NCI-H1092 (cell line): ENCODE measurements around the gene KDSR.

Experiments
- DNase-seq: peaks from one replicate; lab custom pipeline; 2025; lab: John Stamatoyannopoulos, UW

Gene KDSR, protein sequence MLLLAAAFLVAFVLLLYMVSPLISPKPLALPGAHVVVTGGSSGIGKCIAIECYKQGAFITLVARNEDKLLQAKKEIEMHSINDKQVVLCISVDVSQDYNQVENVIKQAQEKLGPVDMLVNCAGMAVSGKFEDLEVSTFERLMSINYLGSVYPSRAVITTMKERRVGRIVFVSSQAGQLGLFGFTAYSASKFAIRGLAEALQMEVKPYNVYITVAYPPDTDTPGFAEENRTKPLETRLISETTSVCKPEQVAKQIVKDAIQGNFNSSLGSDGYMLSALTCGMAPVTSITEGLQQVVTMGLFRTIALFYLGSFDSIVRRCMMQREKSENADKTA

DNA sequence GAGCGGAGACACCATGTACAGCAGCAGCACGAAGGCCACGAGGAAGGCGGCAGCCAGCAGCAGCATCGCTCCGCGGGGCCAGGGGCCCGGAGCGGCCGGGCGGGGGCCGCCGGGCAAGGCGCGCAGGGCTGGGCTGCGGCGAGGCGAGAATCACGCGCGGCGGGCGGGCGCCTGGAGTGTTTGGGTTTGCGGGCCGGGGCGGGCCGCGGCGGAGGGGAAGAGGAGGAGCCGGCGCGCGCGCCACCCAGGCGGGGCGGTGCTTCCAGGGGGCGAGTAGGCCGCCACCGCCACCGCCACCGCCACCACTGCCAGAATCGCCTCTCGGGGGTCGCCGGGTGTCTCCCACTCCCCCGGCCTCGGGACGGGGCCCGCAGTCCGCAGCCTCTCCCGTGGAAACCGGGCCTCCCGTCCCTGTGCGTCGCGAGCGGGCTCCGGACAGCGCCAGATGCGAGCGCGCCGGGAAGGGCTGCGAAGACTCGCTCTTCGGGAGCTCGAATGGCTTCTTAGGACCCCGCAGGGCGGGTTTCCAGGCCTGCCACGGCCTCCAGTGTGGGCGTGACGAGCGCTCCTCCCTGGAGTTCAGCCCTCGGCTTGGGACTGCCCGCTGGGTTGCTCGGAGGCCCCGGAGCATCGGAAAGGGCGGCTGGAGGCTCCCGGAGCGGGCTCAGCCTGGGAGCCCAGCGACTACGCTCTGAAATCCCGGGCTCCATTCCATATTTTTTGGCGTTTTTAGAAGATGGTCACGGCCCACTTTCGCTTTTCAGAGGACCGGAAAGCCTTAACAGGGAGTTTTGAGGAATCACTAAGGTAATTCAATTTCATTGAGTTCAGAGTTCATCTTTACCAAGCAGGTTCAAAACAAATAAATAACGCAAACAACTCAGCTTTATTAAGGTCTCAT lies at the start of gene KDSR:
Gene KDSR (minus strand): TSS at position 154 of the 901 bp plus-strand sequence. CDS start 88 bp downstream, at position 66.
- peak; percentile 99 for DNase-seq

DNA sequence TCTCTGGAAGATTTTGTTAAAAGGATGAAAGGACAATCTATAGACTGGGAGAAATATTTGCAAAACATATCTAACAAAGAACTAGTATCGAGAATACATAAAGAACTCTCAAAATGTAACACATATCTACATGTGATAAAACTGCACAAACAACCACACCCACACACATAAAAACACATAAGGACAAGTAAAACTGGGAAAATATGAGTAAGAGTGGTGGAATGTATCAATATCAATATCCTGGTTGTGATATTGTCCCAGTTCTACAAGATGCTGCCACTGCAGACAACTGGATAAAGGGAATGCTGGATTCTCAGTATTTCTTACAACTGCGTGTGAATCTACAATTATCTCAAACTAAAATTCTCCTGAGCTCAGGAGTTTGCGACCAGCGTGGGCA lies 45.9 kb upstream of the KDSR start:
- no peak for DNase-seq

DNA sequence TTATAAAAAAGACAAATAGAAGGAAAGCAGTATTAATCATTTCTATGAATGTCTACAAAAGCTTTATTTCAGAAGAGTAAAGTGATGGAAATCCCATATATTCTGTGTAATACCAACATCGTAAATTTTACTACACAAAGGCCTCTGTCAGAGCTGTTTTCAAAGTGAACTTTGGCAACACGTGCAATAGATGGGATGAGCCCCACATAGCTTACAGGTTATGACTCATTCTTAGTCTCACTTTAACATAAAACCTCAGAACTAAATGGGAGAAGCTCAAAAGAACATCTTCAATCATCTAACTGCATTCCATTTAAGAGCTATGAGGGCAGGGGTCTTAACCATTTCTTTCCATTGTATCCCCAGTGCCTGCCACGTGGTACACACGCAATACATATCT lies 43.8 kb upstream of the KDSR start:
- DNase-seq: no peak

DNA sequence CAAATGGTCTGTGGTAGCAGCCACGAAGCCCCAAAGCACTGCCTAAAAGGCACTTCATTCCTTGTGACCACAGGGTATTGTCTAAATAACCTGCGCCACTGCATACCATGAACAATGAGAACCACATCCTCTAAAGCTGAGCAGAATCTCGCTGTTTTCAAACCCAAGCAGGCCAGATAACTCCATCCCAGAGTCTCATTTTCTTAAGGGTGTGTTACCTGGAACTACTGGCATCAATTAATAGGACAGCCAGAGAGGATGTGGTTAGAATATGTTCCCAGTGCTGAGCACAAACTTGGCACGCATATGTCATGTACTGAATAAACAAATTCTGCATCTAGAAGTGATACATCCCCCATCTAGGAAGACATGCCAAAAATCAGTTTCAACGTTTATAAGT lies 42.3 kb upstream of the KDSR start:
- no peak for DNase-seq

DNA sequence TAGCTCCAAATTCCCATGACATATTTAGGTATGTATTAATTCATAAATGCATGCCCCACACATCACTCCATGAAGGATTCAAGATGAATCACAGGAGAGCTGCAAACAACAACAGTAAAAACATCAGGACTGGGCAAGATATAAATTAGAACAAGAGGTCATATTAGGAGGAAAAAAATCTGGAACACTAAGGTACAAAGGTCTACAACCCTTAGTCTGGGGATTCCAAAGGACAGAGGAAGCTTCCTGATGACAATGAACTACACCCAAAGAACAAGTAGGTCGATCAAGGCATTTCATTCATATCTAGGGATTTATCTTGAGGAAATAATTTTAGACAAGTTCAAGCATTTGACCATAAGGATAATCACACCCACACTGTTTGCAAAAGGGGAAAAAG lies 40.7 kb upstream of the KDSR start:
- no peak for DNase-seq

DNA sequence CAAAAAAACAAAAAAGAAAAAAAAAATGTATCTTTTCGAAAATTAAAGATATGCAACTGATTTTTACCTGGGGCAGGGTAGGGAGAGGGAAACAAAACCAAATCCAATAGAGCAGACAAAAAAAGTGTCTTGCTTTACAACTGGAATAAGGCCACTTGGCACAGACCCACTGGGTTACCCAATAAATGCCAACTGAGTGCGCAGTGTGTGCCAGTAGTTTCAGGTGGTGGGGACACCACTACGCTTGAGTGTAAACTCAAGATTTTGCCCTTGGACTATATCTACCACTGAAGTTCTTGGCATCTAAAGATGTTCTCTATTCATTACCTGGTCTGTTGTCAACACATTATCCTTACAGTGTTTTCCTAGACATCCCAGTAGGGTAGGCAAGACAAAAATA lies 39.0 kb upstream of the KDSR start:
- no peak for DNase-seq

DNA sequence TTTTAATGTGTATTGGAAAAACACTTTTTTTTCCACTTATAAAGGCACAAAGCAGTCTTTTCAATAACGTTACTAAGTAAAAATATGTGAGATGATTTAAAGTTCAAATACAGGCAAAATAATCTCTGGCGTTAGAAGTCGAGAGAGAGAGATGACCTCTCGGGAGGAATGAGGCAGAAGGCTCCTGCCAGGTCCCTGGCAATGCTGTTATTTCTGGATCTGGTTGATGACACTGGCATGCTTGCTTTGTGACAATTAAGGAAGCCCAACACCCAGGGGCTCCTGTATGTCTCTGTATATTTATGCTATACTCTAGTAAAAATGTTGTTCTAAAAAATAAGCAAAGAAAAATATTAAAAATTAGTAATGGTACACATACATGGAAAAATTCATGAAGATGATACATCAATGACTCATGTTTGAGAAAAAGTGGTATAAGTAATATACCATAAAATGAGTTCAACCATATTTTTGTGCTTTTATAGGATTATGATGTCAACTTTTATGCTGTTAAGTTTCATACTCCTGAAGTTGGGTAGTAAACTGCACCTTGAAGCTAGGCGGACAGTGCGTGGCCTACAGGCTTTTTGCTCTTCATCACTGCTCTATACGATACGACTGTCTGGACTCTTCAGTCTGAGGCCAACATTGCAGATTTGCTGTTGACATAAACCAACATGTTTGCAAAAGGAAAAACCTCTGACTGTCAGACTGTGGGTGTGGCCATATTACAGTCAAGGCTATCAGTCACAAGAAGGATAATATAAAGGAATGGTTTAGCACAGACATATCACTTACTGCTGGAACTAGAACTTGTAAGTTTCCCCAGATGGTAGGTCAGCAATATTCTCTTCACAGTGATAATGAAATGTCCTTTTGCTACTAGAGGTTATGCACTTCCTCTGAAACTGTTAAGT lies 35.5 kb upstream of the KDSR start:
- no peak for DNase-seq

DNA sequence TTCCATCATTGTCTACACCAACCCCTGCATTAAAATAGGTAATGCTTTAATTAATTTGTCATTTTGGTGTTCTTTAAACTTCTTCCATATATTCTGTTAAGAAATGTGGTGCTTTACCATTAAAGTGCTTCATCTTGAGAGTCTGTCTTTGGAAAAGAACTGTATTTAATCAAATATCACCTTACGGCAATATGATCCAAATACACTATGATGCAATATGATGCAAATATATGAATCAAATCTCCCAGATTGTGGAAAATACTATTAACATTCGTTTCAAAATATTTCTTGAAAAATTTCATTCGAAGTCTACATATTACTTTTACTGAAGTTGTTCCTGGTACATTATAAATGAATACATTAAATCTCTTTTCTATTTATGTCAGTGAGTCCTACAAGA lies 32.3 kb upstream of the KDSR start:
- DNase-seq: no peak

DNA sequence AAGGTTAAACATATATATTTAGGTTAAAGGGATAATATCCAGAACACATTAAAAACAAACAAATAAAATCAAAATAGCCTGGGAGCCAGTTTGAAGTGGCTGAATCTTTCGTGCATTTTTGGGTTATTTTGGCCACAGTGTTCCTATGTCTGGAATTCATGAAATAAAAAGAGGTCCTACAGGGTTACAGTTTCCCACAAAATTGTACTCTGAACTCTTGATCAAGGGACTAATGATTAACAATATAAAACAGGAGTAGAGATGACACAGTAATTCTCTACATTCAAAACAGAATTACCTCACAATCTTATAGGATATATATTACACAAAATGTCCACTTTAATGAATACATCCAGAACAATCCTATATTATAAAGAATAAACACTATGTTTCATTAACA lies 30.3 kb upstream of the KDSR start:
- no peak for DNase-seq

DNA sequence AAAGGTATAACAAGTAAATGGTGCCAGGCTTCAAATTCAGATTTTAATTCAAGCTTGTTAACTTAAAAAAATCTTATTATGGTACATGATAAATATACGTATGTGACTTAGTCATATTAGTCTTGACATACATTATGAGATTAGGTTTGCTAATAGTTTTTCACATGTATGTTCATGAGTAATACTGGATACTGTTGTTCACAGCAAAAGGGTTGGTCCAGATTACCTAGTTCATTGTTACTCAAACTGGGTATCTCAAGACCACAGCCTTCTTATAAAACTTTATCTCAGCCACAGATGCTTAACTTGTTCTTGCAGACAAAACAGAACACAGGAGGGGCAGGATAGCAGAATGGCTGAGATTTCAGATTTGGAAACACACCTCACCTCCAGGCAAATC lies 28.5 kb upstream of the KDSR start:
- DNase-seq: no peak

DNA sequence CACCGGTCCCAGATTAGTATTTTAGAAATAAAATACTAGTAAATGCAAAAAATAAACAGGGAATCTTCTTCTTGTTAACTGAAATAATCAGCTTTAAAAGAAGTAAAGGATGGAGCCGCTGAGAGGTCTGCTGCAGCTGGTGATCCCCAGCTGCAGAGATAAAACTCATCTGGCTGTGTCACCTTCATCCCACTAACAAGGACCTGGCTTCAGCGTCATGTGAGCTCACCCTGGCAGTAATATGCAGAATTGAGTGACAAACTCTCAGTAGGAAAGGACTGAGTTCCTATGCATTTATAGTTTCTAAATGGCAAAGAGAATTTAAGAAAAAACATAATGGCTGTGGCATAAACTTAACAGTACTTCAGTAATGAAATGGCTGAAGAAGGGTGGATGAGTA lies 27.9 kb upstream of the KDSR start:
- no peak for DNase-seq

DNA sequence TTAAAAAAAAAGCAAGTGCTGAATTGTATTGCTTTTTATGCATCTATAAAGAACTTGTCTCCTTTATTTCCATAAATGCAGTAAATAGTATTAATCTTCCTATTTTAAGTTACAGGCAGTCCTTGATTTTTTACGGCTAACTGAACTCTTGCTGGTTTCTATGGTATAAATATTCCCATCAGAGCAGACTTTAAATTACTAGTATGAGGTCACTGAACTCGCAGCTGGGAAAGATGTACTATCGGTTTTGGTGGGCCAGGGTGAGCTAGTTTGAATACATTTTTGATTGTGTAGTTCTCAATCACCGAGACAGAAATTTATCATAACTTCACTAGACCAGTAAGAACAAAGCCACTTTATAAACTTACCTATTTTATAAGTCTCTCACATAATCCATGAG lies 20.9 kb upstream of the KDSR start:
- DNase-seq: no peak

DNA sequence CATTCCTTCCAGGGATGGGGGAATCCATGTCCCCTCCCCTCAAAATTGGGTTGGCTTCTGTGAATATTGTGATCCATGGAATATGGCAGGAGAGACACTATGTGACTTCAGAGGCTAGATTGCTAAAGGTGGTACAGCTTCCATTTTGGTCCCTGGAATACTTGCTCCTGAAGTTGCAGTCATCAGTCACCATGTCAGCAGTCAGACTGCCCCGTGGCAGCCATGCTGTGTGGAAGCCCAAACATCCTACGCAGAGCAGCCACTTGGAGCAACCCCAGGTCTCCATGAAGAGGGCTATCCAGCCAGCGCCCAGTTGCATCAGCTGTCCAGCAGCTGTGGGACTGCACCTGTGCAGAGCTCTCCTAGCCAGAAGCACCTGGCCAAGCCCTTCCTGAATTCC lies 15.8 kb upstream of the KDSR start:
- no peak for DNase-seq

DNA sequence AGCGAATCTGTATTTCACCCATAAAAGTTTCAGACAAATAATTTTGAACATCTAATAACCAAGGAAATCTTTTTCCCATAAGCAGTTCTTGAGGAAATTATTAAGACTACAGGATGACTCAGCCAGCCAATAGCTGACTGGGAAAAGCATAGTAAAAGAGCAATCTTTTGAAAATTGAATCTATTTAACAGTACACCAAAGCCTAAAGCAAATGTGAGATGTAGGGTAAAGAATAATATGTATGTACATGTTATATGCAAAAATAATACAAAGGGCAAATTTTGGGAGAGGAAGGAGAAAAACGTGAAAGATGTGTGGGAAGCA lies 12.6 kb upstream of the KDSR start:
- DNase-seq: no peak

DNA sequence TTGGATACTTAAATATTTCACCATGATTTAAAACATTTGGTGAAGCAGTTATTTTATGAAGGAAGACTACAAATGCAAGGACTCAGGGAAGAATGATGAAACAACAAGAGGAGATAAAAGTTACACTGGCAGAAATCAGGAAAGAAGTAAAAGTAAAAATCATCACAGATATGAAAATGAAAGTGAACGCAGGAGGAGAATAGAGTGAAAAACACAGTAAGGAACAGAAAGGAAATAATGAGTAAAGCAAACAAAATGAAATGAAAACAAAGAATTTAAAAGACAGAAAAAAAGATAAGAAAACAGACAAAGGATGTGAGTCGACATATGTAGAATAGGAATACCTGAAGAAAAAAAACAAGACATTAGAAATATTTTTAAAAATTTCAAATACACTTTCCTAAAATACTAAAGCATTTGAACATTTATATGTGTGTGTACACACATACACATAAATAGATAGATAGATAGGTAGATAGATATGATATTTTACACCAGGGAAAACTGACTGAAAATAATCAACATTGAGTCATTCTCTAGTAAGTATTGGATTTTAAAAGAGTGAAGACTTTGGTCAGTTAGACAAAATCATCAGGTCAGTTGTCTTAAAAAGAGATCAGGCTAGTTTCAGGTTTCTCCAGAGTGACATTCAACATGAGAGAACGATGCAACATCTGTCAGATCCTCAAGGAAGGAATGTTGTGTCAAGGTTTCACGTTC lies 12.1 kb upstream of the KDSR start:
- DNase-seq: no peak

DNA sequence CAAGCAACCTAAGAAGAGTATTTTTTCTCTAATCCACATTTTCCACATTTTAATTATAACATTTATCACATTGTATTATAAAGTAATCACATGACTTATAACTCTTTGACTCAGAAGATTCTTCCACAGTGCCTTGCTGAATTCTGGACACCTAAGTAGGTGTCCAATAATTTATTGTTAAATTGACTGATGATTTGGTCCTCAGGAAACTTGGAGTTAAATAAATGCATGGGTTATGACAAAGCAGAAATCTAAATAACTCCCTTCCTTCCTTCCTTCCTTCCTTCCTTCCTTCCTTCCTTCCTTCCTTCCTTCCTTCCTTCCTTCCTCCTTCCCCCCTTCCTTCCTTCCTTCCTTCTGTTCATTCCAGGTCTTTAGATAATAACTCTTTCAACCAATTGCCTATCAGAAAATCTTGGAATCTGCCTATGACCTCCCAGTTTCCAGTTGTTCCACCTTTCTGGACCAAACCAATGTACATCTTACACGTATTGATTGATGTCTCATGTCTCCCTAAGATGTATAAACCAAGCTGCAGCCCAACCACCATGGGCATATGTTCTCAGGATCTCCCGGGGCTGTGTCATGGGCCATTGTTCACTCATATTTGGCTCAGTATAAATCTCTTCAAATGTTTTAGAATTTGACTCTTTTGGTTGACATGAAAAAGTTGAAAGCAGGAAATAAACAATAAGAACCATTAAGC lies 10.4 kb upstream of the KDSR start:
- no peak for DNase-seq

DNA sequence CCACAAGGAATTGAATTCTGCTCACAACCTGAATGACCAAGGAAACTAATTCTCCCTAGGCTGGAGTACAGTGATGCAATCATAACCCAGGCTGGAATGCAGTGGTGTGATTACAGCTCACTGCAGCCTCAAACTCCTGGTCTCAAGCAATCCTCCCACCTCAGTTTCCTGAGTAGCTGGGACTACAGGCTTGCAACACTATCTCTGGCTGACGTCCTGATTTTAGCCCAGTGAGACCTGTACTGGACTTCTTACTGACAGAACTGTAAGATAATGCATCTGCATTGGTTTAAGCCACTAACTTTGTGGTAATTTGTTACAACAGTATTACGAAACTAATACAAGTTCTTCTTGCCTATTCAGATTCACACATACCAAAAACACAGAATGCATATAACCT lies 9.5 kb upstream of the KDSR start:
- no peak for DNase-seq

DNA sequence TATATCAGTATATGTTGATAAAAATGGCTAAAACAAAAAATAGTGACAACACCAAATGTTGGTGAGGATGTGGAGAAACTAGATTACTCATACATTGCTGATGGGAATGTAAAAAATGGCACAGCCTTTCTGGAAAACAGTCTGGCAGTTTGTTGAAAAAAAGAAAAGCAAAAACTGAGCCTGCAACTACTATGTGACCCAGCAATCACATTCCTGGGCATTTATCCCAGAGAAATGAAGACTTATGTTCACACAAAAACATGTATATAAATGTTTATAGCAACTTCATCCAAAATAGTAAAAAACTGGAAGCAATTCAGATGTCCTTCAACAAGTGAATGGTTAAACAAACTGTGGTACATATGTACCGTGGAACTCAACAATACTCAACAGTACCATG lies 7.5 kb upstream of the KDSR start:
- DNase-seq: no peak

DNA sequence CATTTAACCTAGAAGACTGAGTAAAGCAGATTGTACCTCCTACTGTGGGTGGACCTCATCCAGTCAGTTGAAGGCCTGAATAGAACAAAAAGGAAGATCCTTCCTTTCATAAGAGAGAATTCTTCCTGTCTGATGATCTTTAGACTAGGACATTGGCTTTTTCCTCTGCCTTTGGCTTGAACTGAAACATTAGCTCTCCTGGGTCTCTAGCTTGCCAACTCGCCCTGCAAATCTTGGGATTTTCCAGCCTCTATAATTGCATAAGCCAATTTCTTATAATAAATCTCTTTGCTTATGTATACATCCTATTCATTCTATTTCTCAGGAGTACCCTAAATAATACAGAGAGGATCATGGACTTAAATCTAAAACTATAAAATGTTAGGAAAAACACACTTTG lies 6.2 kb upstream of the KDSR start:
- DNase-seq: no peak

DNA sequence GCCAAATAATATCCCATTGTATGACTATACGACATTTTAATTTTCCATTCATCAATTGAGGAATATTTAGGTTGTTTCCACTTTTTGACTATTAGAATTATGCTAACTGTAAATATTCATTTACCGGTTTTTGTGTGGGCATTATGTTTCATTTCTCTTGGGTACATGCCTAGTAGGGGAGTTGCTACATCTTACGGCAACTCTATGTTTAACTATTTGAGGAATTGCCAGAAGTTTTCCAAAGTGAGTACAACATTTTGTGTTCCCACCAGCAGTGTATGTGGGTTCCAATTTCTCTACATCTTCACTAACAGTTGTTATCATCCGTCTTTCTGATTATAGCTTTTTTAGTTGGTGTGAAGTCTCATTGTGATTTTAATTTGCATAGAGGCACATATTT lies 1.6 kb upstream of the KDSR start:
- no peak for DNase-seq
